OCI-LY1 (cell line): ENCODE results near the gene TMEM42.

Source experiments
- H2AFZ ChIP-seq: fragments of 200-600 bp; sonication (generic), shearing (Covaris generic); 2 replicates; pipeline ENCODE4 v1.6.0; 2014; ENCODE audit warnings: antibody characterized with exemption, mild to moderate bottlenecking, low read length
- H3F3A ChIP-seq: fragments of 200-600 bp; sonication (generic), shearing (Covaris generic); 2 replicates; pipeline ENCODE4 v1.6.0; 2014; ENCODE audit warnings: mild to moderate bottlenecking, antibody characterized with exemption, low read length, moderate library complexity; ENCODE audit not compliant: insufficient read depth
- H3K27ac ChIP-seq: fragments of 200-600 bp; sonication (generic); 2 replicates; pipeline ENCODE4 v1.5.1; 2014; ENCODE audit warnings: low read length, mixed run types, mild to moderate bottlenecking, low read depth; ENCODE audit not compliant: poor library complexity, severe bottlenecking
- H3K27me3 ChIP-seq: fragments of 200-600 bp; sonication (generic); 2 replicates; pipeline ENCODE4 v1.6.0; 2014; ENCODE audit warnings: antibody characterized with exemption, mild to moderate bottlenecking, low read length, moderate library complexity; ENCODE audit not compliant: insufficient read depth
- H3K36me3 ChIP-seq: fragments of 200-600 bp; sonication (generic); 2 replicates; pipeline ENCODE4 v1.6.1; 2014; ENCODE audit warnings: mild to moderate bottlenecking, antibody characterized with exemption, low read length, moderate library complexity, mixed read lengths; ENCODE audit not compliant: insufficient read depth
- H3K4me1 ChIP-seq: fragments of 200-600 bp; sonication (generic); 2 replicates; pipeline ENCODE4 v1.5.1; 2014; ENCODE audit warnings: mild to moderate bottlenecking, low read length, moderate library complexity; ENCODE audit not compliant: insufficient read depth, severe bottlenecking
- H3K4me2 ChIP-seq: fragments of 200-600 bp; sonication (generic), shearing (Covaris generic); 2 replicates; pipeline ENCODE4 v1.6.1; 2014; ENCODE audit warnings: low read length
- H3K4me3 ChIP-seq: fragments of 200-600 bp; sonication (generic); 2 replicates; pipeline ENCODE4 v1.5.1; 2014; ENCODE audit warnings: low read length, low read depth, mild to moderate bottlenecking, mixed read lengths; ENCODE audit not compliant: poor library complexity, severe bottlenecking
- H3K79me2 ChIP-seq: fragments of 200-600 bp; shearing (Covaris generic); 2 replicates; pipeline ENCODE4 v1.6.1; 2016; ENCODE audit warnings: mixed run types, low read length, mixed read lengths; ENCODE audit not compliant: insufficient read depth
- H3K9ac ChIP-seq: fragments of 200-600 bp; sonication (generic), shearing (Covaris generic); 2 replicates; pipeline ENCODE4 v1.6.1; 2014; ENCODE audit warnings: mild to moderate bottlenecking, low read length, mixed read lengths
- H3K9me2 ChIP-seq: fragments of 200-600 bp; sonication (generic), shearing (Covaris generic); 2 replicates; pipeline ENCODE4 v1.6.1; 2014; ENCODE audit warnings: low read depth, mild to moderate bottlenecking, low read length, mixed read lengths
- H3K9me3 ChIP-seq: fragments of 200-600 bp; shearing (Covaris generic); 2 replicates; pipeline ENCODE4 v1.6.1; 2014; ENCODE audit warnings: low read length, mixed read lengths
- H4K20me1 ChIP-seq: fragments of 200-600 bp; sonication (generic), shearing (Covaris generic); 2 replicates; pipeline ENCODE4 v1.6.0; 2016; ENCODE audit warnings: mild to moderate bottlenecking, low read length; ENCODE audit not compliant: insufficient read depth
- CTCF ChIP-seq: fragments of 200-600 bp; sonication (generic), shearing (Covaris generic); IDR thresholded peaks from 2 replicates; pipeline ENCODE4 v1.5.1; 2017; ENCODE audit warnings: mild to moderate bottlenecking, antibody characterized with exemption, low read length, moderate library complexity, mixed read lengths
- EZH2 ChIP-seq: fragments of 200-600 bp; sonication (generic), shearing (Covaris generic); IDR thresholded peaks from 2 replicates; pipeline ENCODE4 v1.8.0; 2017; ENCODE audit warnings: borderline replicate concordance, mixed run types, mild to moderate bottlenecking, antibody characterized with exemption, low read length, moderate library complexity, mixed read lengths

The TMEM42 gene

DNA sequence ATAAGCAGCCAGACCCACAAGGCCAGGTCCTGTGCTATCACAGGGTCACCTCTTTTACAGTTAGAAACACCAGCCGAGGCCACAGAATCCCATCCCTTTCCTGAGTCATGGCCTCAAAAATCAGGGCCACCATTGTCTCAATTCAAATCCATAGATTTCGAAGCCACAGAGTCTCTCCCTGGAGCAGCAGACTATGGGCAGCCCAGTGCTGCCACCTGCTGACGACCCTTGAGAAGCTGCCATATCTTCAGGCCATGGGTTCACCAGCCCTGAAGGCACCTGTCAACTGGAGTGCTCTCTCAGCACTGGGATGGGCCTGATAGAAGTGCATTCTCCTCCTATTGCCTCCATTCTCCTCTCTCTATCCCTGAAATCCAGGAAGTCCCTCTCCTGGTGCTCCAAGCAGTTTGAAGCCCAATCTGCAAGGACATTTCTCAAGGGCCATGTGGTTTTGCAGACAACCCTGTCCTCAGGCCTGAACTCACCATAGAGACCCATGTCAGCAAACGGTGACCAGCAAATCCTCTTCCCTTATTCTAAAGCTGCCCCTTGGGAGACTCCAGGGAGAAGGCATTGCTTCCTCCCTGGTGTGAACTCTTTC, 52.3 kb downstream of the TMEM42 start:
- no peak overlapping the region for H3K4me3 ChIP-seq
- no peaks in the 10 kb centered on the region; the same call in 1 of the 2 replicates for H3K27me3 ChIP-seq
- H3K9me3 ChIP-seq: no peaks in the 10 kb centered on the region; the same call in 1 of the 2 replicates
- no peaks in the 10 kb centered on the region for H3K79me2 ChIP-seq
- H3K9me2 ChIP-seq: no peaks in the 10 kb centered on the region
- H3K9ac ChIP-seq: no peak overlapping the region
- TF ChIP-seq CTCF (peak; percentile 88), EZH2 (no peak)
- no peaks in the 10 kb centered on the region for H3K36me3 ChIP-seq
- no peak overlapping the region for H3K27ac ChIP-seq
- H3F3A ChIP-seq: no peaks in the 10 kb centered on the region
- no peak overlapping the region for H2AFZ ChIP-seq
- H3K4me1 ChIP-seq: no peaks in the 10 kb centered on the region
- no peaks in the 10 kb centered on the region for H4K20me1 ChIP-seq
- no peak overlapping the region for H3K4me2 ChIP-seq

GRCh38 chr3:44914936-44915335, 53.2 kb downstream of the TMEM42 start:
- H3K27ac ChIP-seq: no peak overlapping the region
- H3F3A ChIP-seq: no peaks in the 10 kb centered on the region
- TF ChIP-seq EZH2 (no peak), CTCF (peak; percentile 45)
- H3K4me2 ChIP-seq: no peak overlapping the region
- no peaks in the 10 kb centered on the region for H3K9me2 ChIP-seq
- H3K36me3 ChIP-seq: no peaks in the 10 kb centered on the region
- no peaks in the 10 kb centered on the region; the same call in 1 of the 2 replicates for H3K9me3 ChIP-seq
- no peaks in the 10 kb centered on the region for H3K27me3 ChIP-seq
- H4K20me1 ChIP-seq: no peaks in the 10 kb centered on the region
- H3K79me2 ChIP-seq: no peaks in the 10 kb centered on the region
- no peaks in the 10 kb centered on the region for H3K4me1 ChIP-seq
- no peak overlapping the region for H2AFZ ChIP-seq
- no peak overlapping the region for H3K9ac ChIP-seq
- H3K4me3 ChIP-seq: no peak overlapping the region
